GM19455 (cell line): ENCODE data around the gene ULK4.

Source experiments
- ATAC-seq: cut with Tn5 transposase; IDR thresholded peaks from one replicate; pipeline ENCODE4 v1.9.1; 2021; ENCODE audit not compliant: unreplicated experiment

Gene ULK4

GRCh38 chr3:41327718-41328117 lies 634.2 kb downstream of the ULK4 start:
- ATAC-seq = no peak

GRCh38 chr3:41324156-41324475 lies 637.8 kb downstream of the ULK4 start:
- no peak for ATAC-seq

- no peak for ATAC-seq
Observed at GRCh38 chr3:41323467-41324155, 638.3 kb downstream of the ULK4 start.

GRCh38 chr3:41321642-41321980 lies 640.3 kb downstream of the ULK4 start:
- no peak for ATAC-seq

- ATAC-seq = no peak
Observed at GRCh38 chr3:41320953-41321641, 640.8 kb downstream of the ULK4 start.

- no peak for ATAC-seq
Observed at GRCh38 chr3:41318520-41318919, 643.4 kb downstream of the ULK4 start.

- ATAC-seq = no peak
Observed at GRCh38 chr3:41317718-41318117, 644.2 kb downstream of the ULK4 start.

GRCh38 chr3:41317298-41317697 lies 644.6 kb downstream of the ULK4 start:
- no peak for ATAC-seq

- ATAC-seq = no peak
Observed at GRCh38 chr3:41315126-41315525, 646.8 kb downstream of the ULK4 start.

- ATAC-seq = no peak
Observed at GRCh38 chr3:41308119-41308518, 653.8 kb downstream of the ULK4 start.

GRCh38 chr3:41307065-41307464 lies 654.8 kb downstream of the ULK4 start:
- ATAC-seq = no peak

GRCh38 chr3:41304593-41304992 lies 657.3 kb downstream of the ULK4 start:
- no peak for ATAC-seq

GRCh38 chr3:41302295-41302694 lies 659.6 kb downstream of the ULK4 start:
- no peak for ATAC-seq

- no peak for ATAC-seq
Observed at GRCh38 chr3:41301548-41301947, 660.4 kb downstream of the ULK4 start.

GRCh38 chr3:41299036-41299435 lies 662.9 kb downstream of the ULK4 start:
- no peak for ATAC-seq

- no peak for ATAC-seq
Observed at GRCh38 chr3:41297750-41298149, 664.2 kb downstream of the ULK4 start.

- ATAC-seq = no peak
Observed at GRCh38 chr3:41296556-41296955, 665.3 kb downstream of the ULK4 start.

GRCh38 chr3:41295740-41296139 lies 666.2 kb downstream of the ULK4 start:
- no peak for ATAC-seq

- no peak for ATAC-seq
Observed at GRCh38 chr3:41293169-41293681, 668.7 kb downstream of the ULK4 start.

GRCh38 chr3:41290736-41291135 lies 671.2 kb downstream of the ULK4 start:
- ATAC-seq = no peak

GRCh38 chr3:41290306-41290705 lies 671.6 kb downstream of the ULK4 start:
- no peak for ATAC-seq

- ATAC-seq = no peak
Observed at GRCh38 chr3:41288785-41289184, 673.1 kb downstream of the ULK4 start.

GRCh38 chr3:41286305-41286704 lies 675.6 kb downstream of the ULK4 start:
- no peak for ATAC-seq
